ENCODE measurements around the gene DBI. TPM values are rescaled to one million over a fixed set of nuclear protein-coding genes. Genes with fewer than 3 reads are reported as not detected.

Gene DBI
- total and polyA plus RNA-seq, 2 of the 13 experiments (the other 11 are each of a cell fraction or from before 2014, with no cell fraction given), result 330 to 659 TPM

DNA sequence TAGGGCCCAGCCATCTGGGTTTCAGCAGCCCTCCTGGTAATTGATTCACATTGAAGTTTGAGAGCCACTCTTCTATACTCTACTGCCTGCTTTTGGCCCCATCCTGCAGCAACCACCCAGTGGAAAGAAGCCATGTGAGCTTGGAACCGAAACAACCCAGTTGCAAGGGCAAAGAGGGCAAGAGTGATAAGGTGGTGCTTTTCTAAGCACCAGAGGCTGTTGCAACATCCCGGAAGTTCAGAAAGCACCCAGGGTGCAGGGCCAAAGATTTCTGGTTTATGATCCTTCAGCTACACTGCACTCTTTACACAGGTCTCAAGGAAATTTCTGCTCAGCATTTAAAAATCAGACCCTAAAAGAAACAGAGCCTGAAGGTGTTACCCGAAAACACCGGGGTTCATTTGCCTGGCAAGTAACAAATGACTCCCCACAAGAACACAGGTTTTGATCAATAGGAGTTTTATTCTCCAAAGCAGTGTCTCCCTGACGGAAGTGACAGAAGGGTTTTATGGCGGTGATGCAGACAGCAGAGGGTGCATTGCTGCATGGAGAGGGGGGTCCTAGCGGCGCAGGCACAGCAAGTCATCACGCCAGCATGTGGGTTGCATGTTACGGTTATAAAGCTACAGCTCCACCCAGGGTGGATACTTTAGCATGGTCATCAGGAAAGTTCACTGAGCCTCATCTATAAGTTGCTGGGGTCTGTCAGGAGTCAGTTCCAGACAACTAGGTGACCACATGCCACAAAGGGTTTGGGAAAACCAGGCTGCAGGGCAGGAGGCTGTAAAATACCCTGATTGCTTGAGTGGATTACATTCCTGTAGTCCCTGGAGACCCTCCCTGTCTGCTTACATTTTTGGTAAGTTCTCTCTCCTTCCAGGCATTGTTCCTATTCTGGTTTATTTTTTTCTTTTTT lies 36.1 kb downstream of the DBI start (continued):
- TF ChIP-seq FOXP4 (CRISPR knock-in tag; IDR thresholded peaks at IDR 0.05), result peak; percentile 45; the same call in 1 of the 2 replicates
- no peak for TF ChIP-seq ATF5 (CRISPR knock-in tag; IDR thresholded peaks at IDR 0.05; ENCODE audit: low read depth)
- no peak for TF ChIP-seq MXD4 (CRISPR knock-in tag; IDR thresholded peaks at IDR 0.05)
- TF ChIP-seq, protein P1, sequence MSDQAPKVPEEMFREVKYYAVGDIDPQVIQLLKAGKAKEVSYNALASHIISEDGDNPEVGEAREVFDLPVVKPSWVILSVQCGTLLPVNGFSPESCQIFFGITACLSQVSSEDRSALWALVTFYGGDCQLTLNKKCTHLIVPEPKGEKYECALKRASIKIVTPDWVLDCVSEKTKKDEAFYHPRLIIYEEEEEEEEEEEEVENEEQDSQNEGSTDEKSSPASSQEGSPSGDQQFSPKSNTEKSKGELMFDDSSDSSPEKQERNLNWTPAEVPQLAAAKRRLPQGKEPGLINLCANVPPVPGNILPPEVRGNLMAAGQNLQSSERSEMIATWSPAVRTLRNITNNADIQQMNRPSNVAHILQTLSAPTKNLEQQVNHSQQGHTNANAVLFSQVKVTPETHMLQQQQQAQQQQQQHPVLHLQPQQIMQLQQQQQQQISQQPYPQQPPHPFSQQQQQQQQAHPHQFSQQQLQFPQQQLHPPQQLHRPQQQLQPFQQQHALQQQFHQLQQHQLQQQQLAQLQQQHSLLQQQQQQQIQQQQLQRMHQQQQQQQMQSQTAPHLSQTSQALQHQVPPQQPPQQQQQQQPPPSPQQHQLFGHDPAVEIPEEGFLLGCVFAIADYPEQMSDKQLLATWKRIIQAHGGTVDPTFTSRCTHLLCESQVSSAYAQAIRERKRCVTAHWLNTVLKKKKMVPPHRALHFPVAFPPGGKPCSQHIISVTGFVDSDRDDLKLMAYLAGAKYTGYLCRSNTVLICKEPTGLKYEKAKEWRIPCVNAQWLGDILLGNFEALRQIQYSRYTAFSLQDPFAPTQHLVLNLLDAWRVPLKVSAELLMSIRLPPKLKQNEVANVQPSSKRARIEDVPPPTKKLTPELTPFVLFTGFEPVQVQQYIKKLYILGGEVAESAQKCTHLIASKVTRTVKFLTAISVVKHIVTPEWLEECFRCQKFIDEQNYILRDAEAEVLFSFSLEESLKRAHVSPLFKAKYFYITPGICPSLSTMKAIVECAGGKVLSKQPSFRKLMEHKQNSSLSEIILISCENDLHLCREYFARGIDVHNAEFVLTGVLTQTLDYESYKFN (CRISPR knock-in tag; conservative IDR thresholded peaks at IDR 0.05), result peak; percentile 58
- TF ChIP-seq RCOR2 (CRISPR knock-in tag; IDR thresholded peaks at IDR 0.05), result peak; percentile 63; the same call in 1 of the 2 replicates
- TF ChIP-seq, protein P2, sequence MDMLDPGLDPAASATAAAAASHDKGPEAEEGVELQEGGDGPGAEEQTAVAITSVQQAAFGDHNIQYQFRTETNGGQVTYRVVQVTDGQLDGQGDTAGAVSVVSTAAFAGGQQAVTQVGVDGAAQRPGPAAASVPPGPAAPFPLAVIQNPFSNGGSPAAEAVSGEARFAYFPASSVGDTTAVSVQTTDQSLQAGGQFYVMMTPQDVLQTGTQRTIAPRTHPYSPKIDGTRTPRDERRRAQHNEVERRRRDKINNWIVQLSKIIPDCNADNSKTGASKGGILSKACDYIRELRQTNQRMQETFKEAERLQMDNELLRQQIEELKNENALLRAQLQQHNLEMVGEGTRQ (IDR thresholded peaks at IDR 0.05; ENCODE audit: low read depth, low read length), result no peak
- TF ChIP-seq, protein P2 (CRISPR knock-in tag; IDR thresholded peaks at IDR 0.05; ENCODE audit: borderline replicate concordance), result no peak
- 0 out of 2 replicates have a peak, but pooled peaks have one; percentile 46 for TF ChIP-seq ZNF232 (CRISPR knock-in tag; IDR thresholded peaks at IDR 0.05; ENCODE audit: borderline replicate concordance)
- no peak for TF ChIP-seq ZNF691 (CRISPR knock-in tag; IDR thresholded peaks at IDR 0.05; ENCODE audit: borderline replicate concordance, low read depth)
- no peak for TF ChIP-seq FOXP1 (IDR thresholded peaks at IDR 0.05)
- no peak for TF ChIP-seq FOXP1 (CRISPR knock-in tag; IDR thresholded peaks at IDR 0.05)
- no peak for TF ChIP-seq ZSCAN12 (CRISPR knock-in tag; IDR thresholded peaks at IDR 0.05)
- TF ChIP-seq, protein P3, sequence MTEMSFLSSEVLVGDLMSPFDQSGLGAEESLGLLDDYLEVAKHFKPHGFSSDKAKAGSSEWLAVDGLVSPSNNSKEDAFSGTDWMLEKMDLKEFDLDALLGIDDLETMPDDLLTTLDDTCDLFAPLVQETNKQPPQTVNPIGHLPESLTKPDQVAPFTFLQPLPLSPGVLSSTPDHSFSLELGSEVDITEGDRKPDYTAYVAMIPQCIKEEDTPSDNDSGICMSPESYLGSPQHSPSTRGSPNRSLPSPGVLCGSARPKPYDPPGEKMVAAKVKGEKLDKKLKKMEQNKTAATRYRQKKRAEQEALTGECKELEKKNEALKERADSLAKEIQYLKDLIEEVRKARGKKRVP (CRISPR knock-in tag; IDR thresholded peaks at IDR 0.05), result peak in 1 of 2 experiments; percentile 51; a peak in 2 of 4 replicates
- TF ChIP-seq ZNF556 (CRISPR knock-in tag; IDR thresholded peaks at IDR 0.05; ENCODE audit: borderline replicate concordance), result no peak
- TF ChIP-seq ZNF124 (CRISPR knock-in tag; IDR thresholded peaks at IDR 0.05), result 0 out of 2 replicates have a peak, but pooled peaks have one; percentile 49
- no peak for TF ChIP-seq BCL3 (CRISPR knock-in tag; IDR thresholded peaks at IDR 0.05)

Measured in HepG2 (cell line).